ENCODE results near the gene ALKBH5.

ALKBH5 gene

GRCh38 chr17:18143044-18143936 lies 40.3 kb upstream of the ALKBH5 start:
- H3K27me3 ChIP-seq (ENCODE audit: control insufficient read depth, insufficient read depth, low read length): no peaks in the 10 kb centered on the region
- H3K4me3 ChIP-seq (ENCODE audit: low read depth, low read length): no peak overlapping the region
- H3K79me2 ChIP-seq: no peaks in the 10 kb centered on the region
- H3K4me1 ChIP-seq: no peaks in the 10 kb centered on the region
- no peaks in the 10 kb centered on the region for H3K36me3 ChIP-seq (ENCODE audit: control insufficient read depth, insufficient read depth, low read length)
- no peaks in the 10 kb centered on the region for H3K9me3 ChIP-seq (ENCODE audit: control insufficient read depth, low read length)
- no peak overlapping the region for H2AFZ ChIP-seq
- no peak overlapping the region for H3K9ac ChIP-seq
- no peak overlapping the region for H3K4me2 ChIP-seq (ENCODE audit: low read length)
- TF ChIP-seq CTCF (IDR thresholded peaks at IDR 0.05): no peak
- H3K27ac ChIP-seq: no peak overlapping the region

- H3K9me3 ChIP-seq (ENCODE audit: control insufficient read depth, low read length): no peaks in the 10 kb centered on the region
- H3K36me3 ChIP-seq (ENCODE audit: control insufficient read depth, insufficient read depth, low read length): no peaks in the 10 kb centered on the region
- no peak overlapping the region for H3K4me3 ChIP-seq (ENCODE audit: low read depth, low read length)
- H3K27ac ChIP-seq: no peak overlapping the region
- no peak overlapping the region for H3K9ac ChIP-seq
- H3K4me1 ChIP-seq: no peaks in the 10 kb centered on the region
- H3K27me3 ChIP-seq (ENCODE audit: control insufficient read depth, insufficient read depth, low read length): no peaks in the 10 kb centered on the region
- TF ChIP-seq CTCF (IDR thresholded peaks at IDR 0.05): no peak
- no peaks in the 10 kb centered on the region for H3K79me2 ChIP-seq
- H3K4me2 ChIP-seq (ENCODE audit: low read length): no peak overlapping the region
- H2AFZ ChIP-seq: no peak overlapping the region
Observed at GRCh38 chr17:18144261-18144660, 39.4 kb upstream of the ALKBH5 start.

- no peak for TF ChIP-seq CTCF (IDR thresholded peaks at IDR 0.05)
- no peaks in the 10 kb centered on the region for H3K36me3 ChIP-seq (ENCODE audit: control insufficient read depth, insufficient read depth, low read length)
- H3K4me2 ChIP-seq (ENCODE audit: low read length): no peak overlapping the region
- no peaks in the 10 kb centered on the region for H3K79me2 ChIP-seq
- H3K4me3 ChIP-seq (ENCODE audit: low read depth, low read length): no peak overlapping the region
- no peaks in the 10 kb centered on the region for H3K27me3 ChIP-seq (ENCODE audit: control insufficient read depth, insufficient read depth, low read length)
- no peak overlapping the region for H3K9ac ChIP-seq
- H2AFZ ChIP-seq: no peak overlapping the region
- H3K4me1 ChIP-seq: no peaks in the 10 kb centered on the region
- no peaks in the 10 kb centered on the region for H3K9me3 ChIP-seq (ENCODE audit: control insufficient read depth, low read length)
- H3K27ac ChIP-seq: no peak overlapping the region
Observed at GRCh38 chr17:18144855-18145254, 38.8 kb upstream of the ALKBH5 start.

- Histone ChIP-seq H3K9ac (no peak overlapping the region), H3K27ac (no peak overlapping the region), H3K4me1 (no peaks in the 10 kb centered on the region), H3K36me3 (ENCODE audit: control insufficient read depth, insufficient read depth, low read length) (no peaks in the 10 kb centered on the region), H3K79me2 (no peaks in the 10 kb centered on the region), H3K4me2 (ENCODE audit: low read length) (no peak overlapping the region), H3K9me3 (ENCODE audit: control insufficient read depth, low read length) (no peaks in the 10 kb centered on the region), H2AFZ (no peak overlapping the region), H3K4me3 (ENCODE audit: low read depth, low read length) (no peak overlapping the region), H3K27me3 (ENCODE audit: control insufficient read depth, insufficient read depth, low read length) (no peaks in the 10 kb centered on the region)
- no peak for TF ChIP-seq CTCF (IDR thresholded peaks at IDR 0.05)
Observed at GRCh38 chr17:18145811-18146210, 37.8 kb upstream of the ALKBH5 start.

- no peaks in the 10 kb centered on the region for H3K4me1 ChIP-seq
- no peaks in the 10 kb centered on the region for H3K27me3 ChIP-seq (ENCODE audit: control insufficient read depth, insufficient read depth, low read length)
- no peak overlapping the region for H3K4me3 ChIP-seq (ENCODE audit: low read depth, low read length)
- no peak overlapping the region for H3K27ac ChIP-seq
- no peak overlapping the region for H3K4me2 ChIP-seq (ENCODE audit: low read length)
- H3K9ac ChIP-seq: no peak overlapping the region
- no peaks in the 10 kb centered on the region for H3K36me3 ChIP-seq (ENCODE audit: control insufficient read depth, insufficient read depth, low read length)
- TF ChIP-seq CTCF (IDR thresholded peaks at IDR 0.05): no peak
- no peaks in the 10 kb centered on the region for H3K79me2 ChIP-seq
- H3K9me3 ChIP-seq (ENCODE audit: control insufficient read depth, low read length): no peaks in the 10 kb centered on the region
- H2AFZ ChIP-seq: no peak overlapping the region
Observed at GRCh38 chr17:18146259-18146658, 37.4 kb upstream of the ALKBH5 start.
